Naive thymus-derived CD4-positive, alpha-beta T cell (primary cell): Measurements from ENCODE around the gene GARNL3. TPM values are rescaled to one million over a fixed set of nuclear protein-coding genes. Genes with fewer than 3 reads are reported as not detected.

ENCODE experiments used
- ATAC-seq: fragments of 150-1000 bp; cut with Tn5 transposase; 2 replicates; pipeline ENCODE4 v1.10.0; 2021; ENCODE audit warnings: mild to moderate bottlenecking, moderate library complexity
- CTCF ChIA-PET: fragments of 350-600 bp; sonication (Branson Sonifier 250); formaldehyde crosslinking; loops from one replicate; lab custom pipeline; 2021; ENCODE audit warnings: antibody characterized with exemption; lab: Charles Lee
- POLR2A ChIA-PET: fragments of 350-600 bp; sonication (Branson Sonifier 250); formaldehyde crosslinking; loops from one replicate; lab custom pipeline; 2021; ENCODE audit warnings: antibody characterized with exemption, inconsistent platforms; lab: Charles Lee
- DNase-seq, 9 donors: peaks; one replicate each; pipeline versions ENCODE4 v3.0.0 to v3.0.0-alpha.2; 2020 to 2022; ENCODE audit warnings: mixed read lengths in 1 of 9
- H3K27ac ChIP-seq: one replicate; pipeline ENCODE4 v1.7.0; 2013; ENCODE audit warnings: mild to moderate bottlenecking, low read depth, low read length, moderate library complexity
- H3K27me3 ChIP-seq, 2 donors: one replicate each; pipeline ENCODE4 v1.7.0; 2013; ENCODE audit warnings: low read length in 2 of 2, mild to moderate bottlenecking in 2 of 2, moderate library complexity in 2 of 2; ENCODE audit not compliant: control insufficient read depth in 2 of 2, insufficient read depth in 2 of 2
- H3K36me3 ChIP-seq, 3 experiments: 1 replicate in 2 of 3; 2 replicates in 1 of 3; pipeline ENCODE4 v1.7.0; 2013; ENCODE audit warnings: low read length in 3 of 3, mild to moderate bottlenecking in 3 of 3, moderate library complexity in 1 of 3; ENCODE audit not compliant: insufficient read depth in 3 of 3, control insufficient read depth in 2 of 3
- H3K4me1 ChIP-seq, 2 donors: one replicate each; pipeline ENCODE4 v1.7.0; 2013; ENCODE audit warnings: low read length in 2 of 2, mild to moderate bottlenecking in 2 of 2, moderate library complexity in 1 of 2; ENCODE audit not compliant: control insufficient read depth in 2 of 2, insufficient read depth in 2 of 2
- H3K4me3 ChIP-seq: 2 replicates; pipeline ENCODE4 v1.7.0; 2013; ENCODE audit warnings: mild to moderate bottlenecking, low read length
- H3K9me3 ChIP-seq, 3 experiments: 1 replicate in 2 of 3; 2 replicates in 1 of 3; pipeline ENCODE4 v1.7.0; 2013; ENCODE audit warnings: low read length in 3 of 3; ENCODE audit not compliant: control insufficient read depth in 2 of 3
- H3K27ac Mint-ChIP-seq, 9 donors: one replicate each; pipeline ENCODE4 v1.8.0; 2020 to 2022; ENCODE audit warnings: mixed read lengths in 9 of 9, mild to moderate bottlenecking in 8 of 9, moderate library complexity in 5 of 9, inconsistent platforms in 2 of 9
- H3K27me3 Mint-ChIP-seq, 5 donors: one replicate each; pipeline ENCODE4 v1.8.0; 2021 to 2022; ENCODE audit warnings: mixed read lengths in 5 of 5, mild to moderate bottlenecking in 1 of 5
- H3K36me3 Mint-ChIP-seq, 5 donors: one replicate each; pipeline ENCODE4 v1.8.0; 2020 to 2022; ENCODE audit warnings: mixed read lengths in 5 of 5, mild to moderate bottlenecking in 3 of 5, inconsistent platforms in 1 of 5
- H3K4me1 Mint-ChIP-seq, 7 donors: one replicate each; pipeline ENCODE4 v1.8.0; 2020 to 2022; ENCODE audit warnings: mixed read lengths in 7 of 7, mild to moderate bottlenecking in 3 of 7, inconsistent platforms in 1 of 7
- H3K4me3 Mint-ChIP-seq, 10 donors: one replicate each; pipeline ENCODE4 v1.8.0; 2020 to 2022; ENCODE audit warnings: mild to moderate bottlenecking in 10 of 10, mixed read lengths in 10 of 10, moderate library complexity in 6 of 10, inconsistent platforms in 2 of 10
- H3K9me3 Mint-ChIP-seq, 11 donors: one replicate each; pipeline ENCODE4 v1.8.0; 2020 to 2022; ENCODE audit warnings: mixed read lengths in 11 of 11, mild to moderate bottlenecking in 4 of 11, inconsistent platforms in 1 of 11, moderate library complexity in 1 of 11
- intact Hi-C, 2 donors: fragments of 100-400 bp; cut with micrococcal nuclease; formaldehyde crosslinking; loops; one replicate each; pipeline ENCODE4 v1.15.1; 2023
- polyA plus RNA-seq, 2 donors: library from polyadenylated mRNA; unstranded; fragments of 300-500 nt; fragmentation: Illumina TruSeq; gene quantifications; one replicate each; pipeline ENCODE4 v1.2.3, GENCODE V29; 2021
- total RNA-seq, 6 experiments: library from RNA in 5 of 6; stranded (reverse) in 5 of 6; gene quantifications; 1 replicate in 5 of 6; 2 replicates in 1 of 6; pipeline ENCODE4 v1.2.3 and lab custom pipeline; 2021 to 2026

GARNL3 gene
- total and polyA plus RNA-seq, 7 experiments from 2014 or later = 0.85 to 4.1 (median 2.6) TPM; not detected in 1

DNA sequence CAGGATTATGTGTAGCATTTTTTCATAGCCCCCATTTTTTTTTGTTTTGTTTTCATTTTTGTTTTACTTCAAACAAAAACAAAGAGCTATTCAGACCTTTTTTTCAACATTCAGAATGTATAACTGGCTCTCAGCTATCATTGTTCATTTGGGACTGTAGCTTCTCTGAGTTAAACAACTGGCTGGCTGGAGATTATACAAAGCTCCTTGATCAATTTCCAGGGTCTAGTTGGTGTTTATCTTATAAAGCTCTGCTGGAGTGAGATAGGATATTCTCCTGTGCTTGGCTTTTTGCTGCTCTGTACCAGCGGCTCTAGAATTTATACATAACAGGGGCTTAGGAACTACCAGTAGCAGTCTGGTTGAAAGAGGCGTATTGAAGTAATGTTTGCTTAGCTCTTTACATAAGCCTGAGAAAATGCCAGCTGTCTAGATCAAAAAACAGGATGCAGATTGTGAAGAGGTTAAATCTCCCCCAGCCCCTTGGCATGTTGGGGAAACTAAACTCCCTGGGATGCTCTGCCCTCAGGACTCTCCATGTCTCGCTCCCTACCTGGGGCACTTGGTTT, 15.2 kb downstream of the GARNL3 start:
- Mint-ChIP-seq H3K27me3 (peaks cover 16 to 54% (median 23%) of the 10 kb centered on the region in 5 donors), H3K36me3 (peaks cover 0 to 5% (median 0%) of the 10 kb centered on the region in 5 donors), H3K4me3 (no peak overlapping the region), H3K27ac (no peak overlapping the region), H3K9me3 (no peaks in the 10 kb centered on the region), H3K4me1 (peaks cover 0 to 6% (median 0%) of the 10 kb centered on the region in 7 donors)
- DNase-seq (no peak), ATAC-seq (no peak)
- Histone ChIP-seq H3K4me1 (no peaks in the 10 kb centered on the region), H3K27me3 (peaks cover 0 to 3% of the 10 kb centered on the region in 2 donors), H3K9me3 (no peaks in the 10 kb centered on the region), H3K36me3 (no peaks in the 10 kb centered on the region), H3K4me3 (no peak overlapping the region), H3K27ac (no peak overlapping the region)
- CTCF ChIA-PET = no interaction called here
- POLR2A ChIA-PET = no interaction called here
- intact Hi-C loops = no loop called here

DNA sequence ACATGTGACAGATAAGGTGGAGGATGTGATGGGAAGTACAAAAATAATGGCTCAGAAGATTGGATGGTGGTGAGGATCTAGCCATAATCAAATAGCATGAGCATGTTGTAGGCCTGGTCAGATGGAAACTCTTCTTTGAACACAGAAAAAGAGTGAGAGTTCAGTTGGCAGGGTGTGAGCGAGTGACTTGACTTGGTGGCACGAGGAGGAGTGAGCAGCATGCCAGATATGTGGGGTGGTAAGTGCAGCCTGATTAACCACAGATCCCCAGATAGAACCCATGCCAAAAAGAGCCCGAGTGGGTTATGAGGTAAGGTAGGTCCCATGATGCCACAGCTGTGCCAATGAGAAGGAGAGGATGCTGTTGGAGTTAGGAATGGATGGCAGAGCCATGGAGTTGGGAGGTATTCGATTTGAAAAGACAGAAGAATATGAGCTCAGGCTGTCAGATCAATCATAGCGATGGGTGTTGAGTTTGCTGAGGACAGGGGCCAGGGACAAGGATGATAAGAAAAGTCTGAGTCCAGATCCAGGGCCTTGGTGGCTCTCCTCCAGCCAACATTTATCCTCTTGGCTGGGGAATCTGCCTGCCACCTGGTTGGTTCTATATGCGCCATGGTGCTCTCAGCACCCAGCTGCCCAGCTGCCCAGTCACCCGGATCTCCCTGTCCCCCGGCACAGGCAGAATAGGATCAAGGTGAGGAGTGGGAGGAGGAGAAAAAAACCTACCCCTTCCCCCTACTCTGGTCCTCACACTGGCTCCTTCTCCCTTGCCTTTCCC, 16.5 kb downstream of the GARNL3 start:
- ATAC-seq (no peak), DNase-seq (no peak)
- peaks cover 0 to 6% (median 0%) of the 10 kb centered on the region in 7 donors for H3K4me1 Mint-ChIP-seq
- Histone ChIP-seq H3K27me3 (peaks cover 0 to 3% of the 10 kb centered on the region in 2 donors), H3K4me1 (no peaks in the 10 kb centered on the region), H3K4me3 (no peak overlapping the region), H3K27ac (no peak overlapping the region), H3K36me3 (no peaks in the 10 kb centered on the region), H3K9me3 (no peaks in the 10 kb centered on the region)
- CTCF ChIA-PET = no interaction called here
- H3K36me3 Mint-ChIP-seq = peaks cover 0 to 5% (median 0%) of the 10 kb centered on the region in 5 donors
- H3K27ac Mint-ChIP-seq = no peak overlapping the region
- peaks cover 16 to 55% (median 25%) of the 10 kb centered on the region in 5 donors for H3K27me3 Mint-ChIP-seq
- H3K9me3 Mint-ChIP-seq = no peaks in the 10 kb centered on the region
- intact Hi-C loops = no loop called here
- H3K4me3 Mint-ChIP-seq = no peak overlapping the region
- POLR2A ChIA-PET = no interaction called here

DNA sequence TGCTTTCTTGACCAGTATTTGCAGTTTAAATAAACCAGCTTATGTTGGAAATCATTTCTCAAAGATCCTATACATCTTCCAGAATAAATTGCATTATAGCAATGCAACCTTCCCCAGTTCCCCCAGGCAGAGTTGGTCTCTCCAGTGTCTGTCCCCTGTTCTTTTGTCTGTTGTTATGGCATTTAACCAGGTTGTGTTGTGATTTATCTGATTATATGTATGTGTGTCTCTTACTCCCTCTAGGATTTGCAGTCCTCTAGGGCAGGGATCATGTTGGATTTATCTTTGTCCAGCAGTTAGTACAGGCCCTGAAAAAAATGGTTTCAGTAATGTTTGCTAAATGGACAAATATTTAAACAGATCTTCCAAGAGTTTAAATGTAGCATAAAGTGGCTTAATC, 17.3 kb downstream of the GARNL3 start:
- H3K27me3 ChIP-seq = peaks cover 0 to 3% of the 10 kb centered on the region in 2 donors
- Mint-ChIP-seq H3K4me1 (peaks cover 0 to 6% (median 0%) of the 10 kb centered on the region in 7 donors), H3K27me3 (peaks cover 20 to 55% (median 25%) of the 10 kb centered on the region in 5 donors), H3K9me3 (no peaks in the 10 kb centered on the region), H3K4me3 (no peak overlapping the region), H3K27ac (no peak overlapping the region), H3K36me3 (peaks cover 0 to 5% (median 0%) of the 10 kb centered on the region in 5 donors)
- POLR2A ChIA-PET = no interaction called here
- no peaks in the 10 kb centered on the region for H3K36me3 ChIP-seq
- H3K4me1 ChIP-seq = no peaks in the 10 kb centered on the region
- no peaks in the 10 kb centered on the region for H3K9me3 ChIP-seq
- intact Hi-C loops = no loop called here
- H3K4me3 ChIP-seq = no peak overlapping the region
- CTCF ChIA-PET = no interaction called here
- ATAC-seq = no peak
- no peak overlapping the region for H3K27ac ChIP-seq
- no peak for DNase-seq

DNA sequence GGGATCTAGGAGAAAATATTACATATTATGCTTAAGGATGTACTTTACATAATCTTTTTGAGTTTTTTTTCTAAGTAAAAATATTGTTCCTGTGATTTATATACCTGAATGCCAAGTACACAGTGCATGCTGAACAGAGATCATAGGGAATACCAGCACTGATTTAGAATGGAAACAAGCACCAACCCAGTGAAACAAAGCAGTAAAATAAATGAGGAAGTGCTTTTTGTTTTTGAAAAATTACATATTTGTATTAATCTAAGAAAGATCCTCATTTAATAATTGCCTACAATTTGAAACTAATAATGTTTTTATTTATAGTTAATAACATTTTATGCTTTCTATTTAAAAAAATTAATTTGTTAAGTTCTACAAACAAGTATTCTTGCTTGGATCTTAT, 18.0 kb downstream of the GARNL3 start:
- no peak overlapping the region for H3K4me3 ChIP-seq
- no peak overlapping the region for H3K27ac Mint-ChIP-seq
- H3K4me3 Mint-ChIP-seq = no peak overlapping the region
- H3K36me3 Mint-ChIP-seq = peaks cover 0 to 5% (median 0%) of the 10 kb centered on the region in 5 donors
- intact Hi-C loops = no loop called here
- no peak for DNase-seq
- no peaks in the 10 kb centered on the region for H3K4me1 ChIP-seq
- H3K36me3 ChIP-seq = no peaks in the 10 kb centered on the region
- no peak overlapping the region for H3K27ac ChIP-seq
- H3K27me3 Mint-ChIP-seq = peaks cover 24 to 52% (median 27%) of the 10 kb centered on the region in 5 donors
- no peaks in the 10 kb centered on the region for H3K9me3 ChIP-seq
- H3K9me3 Mint-ChIP-seq = no peaks in the 10 kb centered on the region
- peaks cover 0 to 3% of the 10 kb centered on the region in 2 donors for H3K27me3 ChIP-seq
- no peak for ATAC-seq
- ChIA-PET POLR2A (no interaction called here), CTCF (no interaction called here)
- peaks cover 0 to under 1% (median 0%) of the 10 kb centered on the region in 7 donors for H3K4me1 Mint-ChIP-seq

DNA sequence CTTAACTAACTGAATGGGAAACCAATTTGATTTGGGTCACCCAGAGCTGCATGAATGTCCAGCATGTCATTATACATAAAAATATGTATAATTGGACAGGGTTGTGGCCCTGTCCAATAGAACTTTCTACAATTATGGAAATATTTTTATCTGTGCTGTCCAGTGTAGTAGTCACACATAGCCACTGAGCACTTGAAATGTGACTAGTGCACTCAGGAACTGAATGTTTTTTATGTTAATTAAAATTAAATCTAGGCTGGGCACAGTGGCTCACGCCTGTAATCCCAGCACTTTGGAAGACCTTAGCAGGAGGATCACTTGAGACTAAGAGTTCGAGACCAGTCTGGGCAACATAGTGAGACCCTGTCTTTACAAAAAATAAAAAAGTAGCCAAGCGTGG, 18.6 kb downstream of the GARNL3 start:
- DNase-seq (no peak), ATAC-seq (no peak)
- CTCF ChIA-PET = no interaction called here
- Histone ChIP-seq H3K4me3 (no peak overlapping the region), H3K9me3 (no peaks in the 10 kb centered on the region), H3K27me3 (peaks cover 0 to 3% of the 10 kb centered on the region in 2 donors), H3K36me3 (no peaks in the 10 kb centered on the region), H3K4me1 (no peaks in the 10 kb centered on the region), H3K27ac (no peak overlapping the region)
- H3K27ac Mint-ChIP-seq = no peak overlapping the region
- H3K4me3 Mint-ChIP-seq = no peak overlapping the region
- no peaks in the 10 kb centered on the region for H3K4me1 Mint-ChIP-seq
- H3K36me3 Mint-ChIP-seq = peaks cover 0 to 5% (median 1%) of the 10 kb centered on the region in 5 donors
- H3K27me3 Mint-ChIP-seq = peaks cover 29 to 56% (median 32%) of the 10 kb centered on the region in 5 donors
- intact Hi-C loops = no loop called here
- H3K9me3 Mint-ChIP-seq = no peaks in the 10 kb centered on the region
- POLR2A ChIA-PET = no interaction called here

DNA sequence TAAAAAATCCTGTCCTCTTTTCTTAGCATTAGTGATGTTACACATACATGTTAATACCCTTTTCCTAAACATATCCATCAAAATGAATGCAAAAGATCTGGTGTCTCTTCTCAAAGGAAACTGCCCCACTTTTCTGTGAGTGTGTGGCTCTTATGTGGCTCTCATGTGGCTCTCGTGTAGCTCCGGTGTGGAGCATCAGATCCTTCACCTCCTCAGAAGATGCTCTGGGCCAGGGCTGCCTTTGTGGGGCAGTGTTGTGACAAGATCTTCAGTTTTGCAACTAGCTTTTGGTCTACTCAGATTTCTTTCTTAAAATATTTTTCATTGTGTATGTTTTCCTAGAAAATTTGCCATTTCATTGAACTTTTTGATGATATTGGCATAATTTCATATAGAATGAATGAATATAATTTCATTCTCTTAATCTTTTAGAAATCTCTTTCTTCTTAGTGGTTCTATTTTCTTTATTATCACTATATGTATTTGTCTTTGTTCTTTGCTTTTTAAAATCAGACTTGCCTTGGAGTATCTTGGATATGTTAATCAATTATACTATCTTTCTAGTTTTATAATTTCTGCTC, 19.4 kb downstream of the GARNL3 start:
- H3K36me3 Mint-ChIP-seq = peaks cover 0 to 9% (median 0%) of the 10 kb centered on the region in 5 donors
- CTCF ChIA-PET = interaction anchor here (1.1 kb wide), 1 partner anchor 114 kb away, joined by 4 read pairs; no protein-coding TSS in a partner anchor

More for the DNA sequence above, 19.4 kb downstream of the GARNL3 start:
- ATAC-seq (peak; percentile 44), DNase-seq (peak in 5 of 9 donors; percentile 8 to 36 (median 14))
- POLR2A ChIA-PET = no interaction called here
- no peak overlapping the region for H3K27ac Mint-ChIP-seq
- no peak overlapping the region for H3K4me3 ChIP-seq
- H3K4me3 Mint-ChIP-seq = no peak overlapping the region
- H3K4me1 Mint-ChIP-seq = no peaks in the 10 kb centered on the region
- H3K27me3 Mint-ChIP-seq = peaks cover 33 to 55% (median 40%) of the 10 kb centered on the region in 5 donors
- H3K9me3 ChIP-seq = no peaks in the 10 kb centered on the region
- no peaks in the 10 kb centered on the region for H3K27me3 ChIP-seq
- no peaks in the 10 kb centered on the region for H3K36me3 ChIP-seq
- no peak overlapping the region for H3K27ac ChIP-seq
- H3K4me1 ChIP-seq = no peaks in the 10 kb centered on the region
- no peaks in the 10 kb centered on the region for H3K9me3 Mint-ChIP-seq
- intact Hi-C loops = no loop called here
